Loucy (cell line): ENCODE measurements around the gene CAMTA1.

Experiments used
- H2AFZ ChIP-seq: fragments of 200-600 bp; sonication (generic); 2 replicates; pipeline ENCODE4 v1.6.0; 2016; ENCODE audit warnings: antibody characterized with exemption, mild to moderate bottlenecking, low read length, moderate library complexity
- H3F3A ChIP-seq: fragments of 200-600 bp; 2 replicates; pipeline ENCODE4 v1.6.0; 2016; ENCODE audit warnings: antibody characterized with exemption, low read depth, mild to moderate bottlenecking
- H3K27me3 ChIP-seq: fragments of 200-600 bp; sonication (generic); 2 replicates; pipeline ENCODE4 v1.6.1; 2014; ENCODE audit warnings: low read length, mild to moderate bottlenecking; ENCODE audit not compliant: insufficient read depth, poor library complexity, severe bottlenecking
- H3K36me3 ChIP-seq: fragments of 200-600 bp; sonication (generic); 2 replicates; pipeline ENCODE4 v1.6.1; 2016; ENCODE audit warnings: low read length; ENCODE audit not compliant: insufficient read depth
- H3K4me1 ChIP-seq: fragments of 200-600 bp; sonication (generic); 2 replicates; pipeline ENCODE4 v1.5.1; 2014; ENCODE audit warnings: low read length, mild to moderate bottlenecking; ENCODE audit not compliant: insufficient read depth, poor library complexity, severe bottlenecking
- H3K4me2 ChIP-seq: fragments of 200-600 bp; sonication (generic); 2 replicates; pipeline ENCODE4 v1.6.0; 2014; ENCODE audit warnings: antibody characterized with exemption, low read length, low read depth, mild to moderate bottlenecking; ENCODE audit not compliant: poor library complexity, severe bottlenecking
- H3K4me3 ChIP-seq: fragments of 200-600 bp; sonication (generic); 2 replicates; pipeline ENCODE4 v1.5.1; 2014; ENCODE audit warnings: low read length, mild to moderate bottlenecking, mixed read lengths; ENCODE audit not compliant: poor library complexity, severe bottlenecking
- H3K79me2 ChIP-seq: fragments of 200-600 bp; sonication (generic); 2 replicates; pipeline ENCODE4 v1.6.1; 2014; ENCODE audit warnings: low read length; ENCODE audit not compliant: insufficient read depth
- H3K9ac ChIP-seq: fragments of 200-600 bp; sonication (generic); 2 replicates; pipeline ENCODE4 v1.6.0; 2014; ENCODE audit warnings: mild to moderate bottlenecking, low read depth, low read length, moderate library complexity; ENCODE audit not compliant: poor library complexity, severe bottlenecking
- H3K9me2 ChIP-seq: fragments of 200-600 bp; sonication (generic); replicated peaks from 2 replicates; pipeline ENCODE4 v1.6.1; 2016; ENCODE audit warnings: low read depth, low read length, mixed read lengths
- H3K9me3 ChIP-seq: fragments of 200-600 bp; sonication (generic); 2 replicates; pipeline ENCODE4 v1.6.1; 2014; ENCODE audit warnings: mild to moderate bottlenecking, antibody characterized with exemption, low read length, low read depth; ENCODE audit not compliant: insufficient read depth
- H4K20me1 ChIP-seq: fragments of 200-600 bp; sonication (generic); 2 replicates; pipeline ENCODE4 v1.6.0; 2014; ENCODE audit warnings: antibody characterized with exemption, low read length, mild to moderate bottlenecking; ENCODE audit not compliant: insufficient read depth, poor library complexity, severe bottlenecking
- EZH2phosphoT487 ChIP-seq: fragments of 200-600 bp; IDR thresholded peaks from 2 replicates; pipeline ENCODE4 v1.6.1; 2018; ENCODE audit warnings: antibody characterized with exemption, mild to moderate bottlenecking, moderate library complexity, borderline replicate concordance
- TF ChIP-seq, protein P1 (sequence below): fragments of 200-600 bp; sonication (generic); conservative IDR thresholded peaks from 2 replicates; pipeline ENCODE4 v1.5.1; 2014; ENCODE audit warnings: mild to moderate bottlenecking, antibody characterized with exemption, low read length

The CAMTA1 gene

DNA sequence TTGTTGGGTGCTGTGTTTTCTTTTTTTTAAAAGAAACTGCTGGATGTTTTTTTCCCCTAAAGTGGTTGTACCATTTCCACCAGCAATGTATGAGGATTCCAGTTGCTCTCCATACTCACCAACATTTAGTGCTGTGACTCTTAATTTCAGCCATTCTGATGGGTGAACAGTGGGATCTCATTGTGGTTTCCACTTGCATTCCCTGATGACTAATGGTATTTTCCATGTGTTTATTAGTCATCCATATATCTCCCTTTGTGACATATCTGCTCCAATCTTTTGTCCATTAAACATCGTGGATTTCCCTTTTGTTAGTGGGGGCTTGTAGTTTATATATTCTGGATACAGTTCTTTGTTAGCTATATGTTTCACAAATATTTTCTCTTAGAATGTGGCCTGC, 206.0 kb downstream of the CAMTA1 start:
- H3K36me3 ChIP-seq = no peaks in the 10 kb centered on the region
- TF ChIP-seq EZH2phosphoT487 = no peak
- TF ChIP-seq, protein P1, sequence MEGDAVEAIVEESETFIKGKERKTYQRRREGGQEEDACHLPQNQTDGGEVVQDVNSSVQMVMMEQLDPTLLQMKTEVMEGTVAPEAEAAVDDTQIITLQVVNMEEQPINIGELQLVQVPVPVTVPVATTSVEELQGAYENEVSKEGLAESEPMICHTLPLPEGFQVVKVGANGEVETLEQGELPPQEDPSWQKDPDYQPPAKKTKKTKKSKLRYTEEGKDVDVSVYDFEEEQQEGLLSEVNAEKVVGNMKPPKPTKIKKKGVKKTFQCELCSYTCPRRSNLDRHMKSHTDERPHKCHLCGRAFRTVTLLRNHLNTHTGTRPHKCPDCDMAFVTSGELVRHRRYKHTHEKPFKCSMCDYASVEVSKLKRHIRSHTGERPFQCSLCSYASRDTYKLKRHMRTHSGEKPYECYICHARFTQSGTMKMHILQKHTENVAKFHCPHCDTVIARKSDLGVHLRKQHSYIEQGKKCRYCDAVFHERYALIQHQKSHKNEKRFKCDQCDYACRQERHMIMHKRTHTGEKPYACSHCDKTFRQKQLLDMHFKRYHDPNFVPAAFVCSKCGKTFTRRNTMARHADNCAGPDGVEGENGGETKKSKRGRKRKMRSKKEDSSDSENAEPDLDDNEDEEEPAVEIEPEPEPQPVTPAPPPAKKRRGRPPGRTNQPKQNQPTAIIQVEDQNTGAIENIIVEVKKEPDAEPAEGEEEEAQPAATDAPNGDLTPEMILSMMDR = no peak
- no peaks in the 10 kb centered on the region for H3K4me1 ChIP-seq
- H4K20me1 ChIP-seq = no peaks in the 10 kb centered on the region
- H3K27me3 ChIP-seq = no peaks in the 10 kb centered on the region
- H3K4me2 ChIP-seq = no peak overlapping the region
- H3K4me3 ChIP-seq = no peak overlapping the region
- H3F3A ChIP-seq = no peaks in the 10 kb centered on the region
- no peak overlapping the region for H2AFZ ChIP-seq
- H3K9me3 ChIP-seq = no peaks in the 10 kb centered on the region
- no peak overlapping the region for H3K9ac ChIP-seq
- no peaks in the 10 kb centered on the region for H3K79me2 ChIP-seq
- H3K9me2 ChIP-seq = no peaks in the 10 kb centered on the region

DNA sequence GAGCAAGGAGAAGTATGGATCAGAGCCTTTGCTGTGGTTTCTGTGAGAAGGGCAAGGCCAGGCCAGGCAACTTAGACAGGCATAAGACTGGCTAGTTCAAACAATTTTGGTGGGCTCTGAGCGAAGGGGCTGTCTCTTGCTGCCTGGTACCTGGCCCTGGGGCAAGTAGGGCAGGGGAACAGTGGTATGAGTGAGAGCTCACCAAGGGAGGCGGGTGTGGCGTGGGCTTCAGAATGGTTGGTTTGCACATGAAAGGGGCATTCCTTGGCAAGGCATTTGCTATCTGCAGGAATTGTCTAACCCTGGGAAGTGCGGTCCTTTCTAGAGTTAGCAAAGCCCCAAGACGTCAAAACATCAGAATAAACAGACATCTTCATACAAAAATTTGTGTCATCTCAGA, 210.5 kb downstream of the CAMTA1 start:
- no peak overlapping the region for H2AFZ ChIP-seq

DNA sequence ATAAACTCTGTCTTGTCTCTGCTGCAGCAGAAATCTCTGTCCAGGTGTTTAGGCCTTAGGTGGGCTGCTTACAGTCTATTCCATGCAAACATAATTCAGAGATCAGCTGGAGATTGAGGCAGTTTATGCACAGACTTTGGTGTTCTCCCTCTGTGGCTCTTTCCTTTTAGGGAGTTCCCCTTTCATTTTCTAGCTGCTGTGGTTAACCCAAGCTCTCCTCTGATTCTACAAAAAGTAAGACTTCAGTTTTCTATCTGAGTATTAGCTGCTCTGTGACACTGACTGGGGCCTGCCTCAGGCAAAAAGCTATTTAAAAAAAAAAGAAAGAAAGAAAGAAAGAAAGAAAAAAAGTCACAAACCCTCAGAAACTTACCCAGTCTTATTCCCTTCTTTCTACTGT, 211.1 kb downstream of the CAMTA1 start:
- no peak for TF ChIP-seq EZH2phosphoT487
- TF ChIP-seq, protein P1 = no peak
- Histone ChIP-seq H4K20me1 (no peaks in the 10 kb centered on the region), H3K4me1 (no peaks in the 10 kb centered on the region), H3K27me3 (no peaks in the 10 kb centered on the region), H3K36me3 (no peaks in the 10 kb centered on the region), H3K9me2 (no peaks in the 10 kb centered on the region), H3K9me3 (no peaks in the 10 kb centered on the region), H3K4me2 (no peak overlapping the region), H2AFZ (no peak overlapping the region), H3F3A (no peaks in the 10 kb centered on the region), H3K4me3 (no peak overlapping the region), H3K9ac (no peak overlapping the region), H3K79me2 (no peaks in the 10 kb centered on the region)

More for the DNA sequence above, 210.5 kb downstream of the CAMTA1 start:
- TF ChIP-seq, protein P1 = no peak
- no peak for TF ChIP-seq EZH2phosphoT487
- no peaks in the 10 kb centered on the region for H3K9me2 ChIP-seq
- no peak overlapping the region for H3K4me3 ChIP-seq
- H3K4me1 ChIP-seq = no peaks in the 10 kb centered on the region
- no peaks in the 10 kb centered on the region for H3K27me3 ChIP-seq
- no peak overlapping the region for H3K9ac ChIP-seq
- H3K79me2 ChIP-seq = no peaks in the 10 kb centered on the region
- H3K9me3 ChIP-seq = no peaks in the 10 kb centered on the region
- H4K20me1 ChIP-seq = no peaks in the 10 kb centered on the region
- no peaks in the 10 kb centered on the region for H3F3A ChIP-seq
- no peaks in the 10 kb centered on the region for H3K36me3 ChIP-seq
- no peak overlapping the region for H3K4me2 ChIP-seq
